ENCODE results near the gene CDC42BPG. TPM values are rescaled to one million over a fixed set of nuclear protein-coding genes. Genes with fewer than 3 reads are reported as not detected.

The CDC42BPG gene
- total and polyA plus RNA-seq, 2 of the 8 experiments (the other 6 are each of a cell fraction or from before 2014, with no cell fraction given): 3.7 to 10.6 TPM

- H3K14ac ChIP-seq (ENCODE audit: insufficient read length): no peak overlapping the region
- H3K56ac ChIP-seq (replicated peaks; ENCODE audit: insufficient read length, low read depth, low read length): no peak overlapping the region
- no peak overlapping the region for H2BK20ac ChIP-seq (ENCODE audit: low read length)
- H3K23ac ChIP-seq (ENCODE audit: insufficient read length): no peak overlapping the region
- no peak overlapping the region for H2BK15ac ChIP-seq (ENCODE audit: low read length)
- H3K4me3 ChIP-seq (ENCODE audit: extremely low read depth in 1 of 4, insufficient read depth in 2 of 4, low read depth in 3 of 4, low read length in 4 of 4): no peak overlapping the region
- POLR2A ChIA-PET (ENCODE audit: partially characterized antibody): interaction anchor here (2.0 to 25.7 kb wide), 2 partner anchors 28 to 85 kb away, joined by 4 to 408 read pairs; partner anchors contain the start of gene EHD1
- no peak overlapping the region; a peak in 1 of 7 replicates for H3K9ac ChIP-seq (replicated peaks in 1 of 4; ENCODE audit: extremely low read depth in 1 of 4, low read depth in 3 of 4, low read length in 3 of 4)
- peaks cover 0 to 5% (median 2%) of the 10 kb centered on the region in 4 experiments; a peak in 4 of 7 replicates for H3K4me1 ChIP-seq (replicated peaks in 1 of 4; ENCODE audit: control insufficient read depth in 3 of 4, insufficient read depth in 4 of 4, low read length in 3 of 4)
- H3K4me2 ChIP-seq (ENCODE audit: insufficient read depth in 1 of 2, low read depth in 2 of 2, low read length in 2 of 2): no peak overlapping the region
- H2BK12ac ChIP-seq (ENCODE audit: low read depth, low read length): no peak overlapping the region
- peaks cover 0 to 5% (median 0%) of the 10 kb centered on the region in 4 experiments; a peak in 3 of 8 replicates for H3K36me3 ChIP-seq (ENCODE audit: control insufficient read depth in 2 of 4, insufficient read depth in 4 of 4, low read length in 3 of 4)
- no peak overlapping the region for H2AFZ ChIP-seq (ENCODE audit: low read length)
- H2BK120ac ChIP-seq (replicated peaks; ENCODE audit: low read depth, low read length): no peak overlapping the region
- TF ChIP-seq RAD21 (IDR thresholded peaks at IDR 0.05 in 1 of 2, conservative IDR thresholded peaks at IDR 0.05 in 1 of 2; ENCODE audit: low read depth in 2 of 2, low read length in 2 of 2): no peak
- no peak for TF ChIP-seq BACH1 (IDR thresholded peaks at IDR 0.05; ENCODE audit: low read length)
- TF ChIP-seq SRF (IDR thresholded peaks at IDR 0.05; ENCODE audit: low read depth, low read length): no peak
- no peak for TF ChIP-seq CTCF (IDR thresholded peaks at IDR 0.05; ENCODE audit: control extremely low read depth in 1 of 3, insufficient read depth in 1 of 3, low read depth in 1 of 3, low read length in 3 of 3)
- TF ChIP-seq SP4 (IDR thresholded peaks at IDR 0.05; ENCODE audit: low read length): no peak
- TF ChIP-seq SIRT6 (IDR thresholded peaks at IDR 0.05; ENCODE audit: low read length): no peak
- peak overlapping the region; percentile 71; the same call in 1 of the 2 replicates for H2BK5ac ChIP-seq (ENCODE audit: low read depth, low read length)
- no peaks in the 10 kb centered on the region for H3K79me2 ChIP-seq (ENCODE audit: control insufficient read depth in 1 of 2, insufficient read depth in 2 of 2, low read length in 2 of 2)
- H3K23me2 ChIP-seq (ENCODE audit: low read depth, low read length): no peaks in the 10 kb centered on the region
- H3K18ac ChIP-seq (ENCODE audit: extremely low read depth, low read length): no peak overlapping the region
- H4K5ac ChIP-seq (ENCODE audit: insufficient read length, low read depth, low read length): no peak overlapping the region
- H2AK5ac ChIP-seq (ENCODE audit: low read depth, low read length): no peak overlapping the region
- no peak for FAIRE-seq
- no peaks in the 10 kb centered on the region for H3K27me3 ChIP-seq (replicated peaks in 1 of 4; ENCODE audit: control insufficient read depth in 3 of 4, extremely low read depth in 1 of 4, insufficient read depth in 3 of 4, low read length in 3 of 4)
- H4K91ac ChIP-seq (replicated peaks; ENCODE audit: insufficient read length, low read length): no peak overlapping the region
- H3K27ac ChIP-seq (ENCODE audit: low read depth, low read length): no peak overlapping the region
- H3K79me1 ChIP-seq (ENCODE audit: low read depth, low read length): no peaks in the 10 kb centered on the region; the same call in 1 of the 2 replicates
- peaks cover 0 to 5% of the 10 kb centered on the region in 2 experiments for H4K20me1 ChIP-seq (replicated peaks in 1 of 2; ENCODE audit: control insufficient read depth in 1 of 2, insufficient read depth in 2 of 2, low read length in 2 of 2)
- DNase-seq (ENCODE audit: low read depth in 1 of 2, low spot score in 2 of 2): no peak
- no peak overlapping the region for H3K4ac ChIP-seq (replicated peaks; ENCODE audit: insufficient read length, low read depth, low read length)
- no peak overlapping the region for H4K8ac ChIP-seq (ENCODE audit: extremely low read depth, insufficient read depth, low read length)
- no peaks in the 10 kb centered on the region for H3K9me3 ChIP-seq (ENCODE audit: insufficient read depth in 2 of 2, low read depth in 1 of 2, low read length in 1 of 2)
- WGBS, 2 experiments (ENCODE audit: extremely low coverage in 1 of 2, insufficient coverage in 1 of 2, insufficient read length in 1 of 2, insufficient replicate concordance in 2 of 2, low coverage in 1 of 2, low lambda C conversion rate in 2 of 2, missing lambda C conversion rate in 1 of 2): 95% methylated on average over 20 of the region's 20 CpGs; no CpG with 5 or more reads in 1 of the 2 experiments
- CTCF ChIA-PET (ENCODE audit: partially characterized antibody): interaction anchor here (0.6 to 32.3 kb wide), 5 partner anchors 5 to 155 kb away, joined by 3 to 1058 read pairs (median 321); partner anchors contain the start of gene EHD1
Observed at GRCh38 chr11:64856382-64857227, 12.2 kb upstream of the CDC42BPG start.
